K562 (cell line): Measurements from ENCODE around the gene FAM174C. TPM values are rescaled to one million over a fixed set of nuclear protein-coding genes. Genes with fewer than 3 reads are reported as not detected.

Experiments
- AFF1 ChIP-seq, 2 experiments: fragments of 450-650 bp; IDR thresholded peaks; 2 replicates each; pipeline ENCODE4 v1.6.1; 2018; ENCODE audit warnings: mild to moderate bottlenecking in 2 of 2, low read depth in 1 of 2; ENCODE audit not compliant: partially characterized antibody in 2 of 2
- ATF4 ChIP-seq: fragments of 450-650 bp; formaldehyde crosslinking; IDR thresholded peaks from 2 replicates; pipeline ENCODE4 v1.4.0; 2022; ENCODE audit warnings: mild to moderate bottlenecking, moderate library complexity
- CREM ChIP-seq: IDR thresholded peaks from 2 replicates; pipeline ENCODE4 v1.6.1; 2014; ENCODE audit warnings: antibody characterized with exemption, low read depth
- DMBX1 ChIP-seq: fragments of 250-450 bp; sonication (Bioruptor Pico); IDR thresholded peaks from 2 replicates; pipeline ENCODE4 v1.8.0; 2022; ENCODE audit warnings: inconsistent platforms, mild to moderate bottlenecking, moderate library complexity, borderline replicate concordance
- HNRNPLL ChIP-seq: fragments of 200-400 bp; formaldehyde crosslinking; IDR thresholded peaks from 2 replicates; pipeline ENCODE4 v1.6.1; 2017; ENCODE audit warnings: low read length, low read depth, mild to moderate bottlenecking; ENCODE audit not compliant: poor library complexity, severe bottlenecking
- MAFK ChIP-seq: IDR thresholded peaks from 2 replicates; pipeline ENCODE4 v1.6.1; 2011; ENCODE audit warnings: low read length, improper control_type of control experiment
- NFRKB ChIP-seq: fragments of 450-650 bp; IDR thresholded peaks from 2 replicates; pipeline ENCODE4 v1.6.1; 2016; ENCODE audit warnings: low read depth
- POLR2G ChIP-seq: fragments of 200-400 bp; formaldehyde crosslinking; IDR thresholded peaks from 2 replicates; pipeline ENCODE4 v1.6.1; 2017; ENCODE audit warnings: low read depth, mild to moderate bottlenecking, antibody characterized with exemption, low read length, moderate library complexity
- POLR3A ChIP-seq: IDR thresholded peaks from 2 replicates; pipeline ENCODE4 v1.6.1; 2011; ENCODE audit warnings: borderline replicate concordance, mild to moderate bottlenecking, moderate library complexity; ENCODE audit not compliant: insufficient read length, insufficient read depth; ENCODE audit errors: extremely low read depth
- PTRF ChIP-seq: fragments of 450-650 bp; IDR thresholded peaks from 2 replicates; pipeline ENCODE4 v1.6.1; 2016; ENCODE audit warnings: mild to moderate bottlenecking, missing genetic modification characterization, missing compliant biosample characterization
- TFAP4 ChIP-seq: sonication (generic); formaldehyde crosslinking; IDR thresholded peaks from 2 replicates; pipeline ENCODE4 v1.8.0; 2022; ENCODE audit warnings: missing genetic modification reagents, mild to moderate bottlenecking, moderate library complexity, borderline replicate concordance
- THAP12 ChIP-seq: fragments of 250-450 bp; sonication (Bioruptor Pico); IDR thresholded peaks from 2 replicates; pipeline ENCODE4 v1.9.0; 2021; ENCODE audit warnings: mild to moderate bottlenecking, inconsistent platforms
- ZNF212 ChIP-seq: fragments of 450-650 bp; formaldehyde crosslinking; IDR thresholded peaks from 2 replicates; pipeline ENCODE4 v1.4.0; 2020; ENCODE audit warnings: mild to moderate bottlenecking
- ZNF740 ChIP-seq, 3 experiments: fragments of 200-800 bp in 1 of 3; sonication (Bioruptor generic) in 1 of 3; sonication (generic) in 1 of 3; formaldehyde crosslinking in 1 of 3; IDR thresholded peaks; 2 replicates each; pipeline versions ENCODE4 v1.6.1 to v1.8.0; 2016 to 2022; ENCODE audit warnings: mild to moderate bottlenecking in 2 of 3, missing compliant biosample characterization in 2 of 3, missing genetic modification characterization in 2 of 3, missing genetic modification reagents in 1 of 3
- ZNF764 ChIP-seq: fragments of 250-450 bp; sonication (Bioruptor Pico); IDR thresholded peaks from 2 replicates; pipeline ENCODE4 v1.4.0; 2020; ENCODE audit warnings: low read depth, mild to moderate bottlenecking, moderate library complexity
- ZSCAN29 ChIP-seq: fragments of 450-650 bp; IDR thresholded peaks from 2 replicates; pipeline ENCODE4 v1.6.1; 2017
- polyA plus RNA-seq, 8 experiments: library from polyadenylated mRNA; depleted of rRNA in 4 of 8; stranded (reverse) in 5 of 8; unstranded in 3 of 8; fragments of >200 nt; fragmentation: Nextera tagmentation in 2 of 8; fragmentation: Illumina TruSeq in 1 of 8; extraction: Ambion mirVana in 2 of 8; extraction: Trizol in 1 of 8; gene quantifications; 2 replicates each; pipeline versions ENCODE4 v1.2.1 to v1.2.3, GENCODE V29; 2011 to 2014; ENCODE audit warnings: inconsistent platforms in 1 of 8, missing spikeins in 1 of 8
- total RNA-seq, 7 experiments: library from RNA; depleted of rRNA in 6 of 7; stranded (reverse); fragments of >200 nt in 6 of 7; fragmentation: Illumina TruSeq in 2 of 7; extraction: Trizol in 2 of 7; gene quantifications; 2 replicates each; pipeline versions ENCODE4 v1.2.1 to v1.2.3, GENCODE V29; 2011 to 2021; ENCODE audit warnings: low replicate concordance in 1 of 7

Gene FAM174C
- total and polyA plus RNA-seq, 9 of the 15 experiments (the other 6 are each of a cell fraction or from before 2014, with no cell fraction given) = 0.66 to 89.6 (median 20.3) TPM

- TF ChIP-seq POLR3A (no peak), AFF1 (IDR thresholded peaks at IDR 0.05; ENCODE audit: low read depth in 1 of 2, partially characterized antibody in 2 of 2) (peak in 1 of 2 experiments; percentile 29), ZNF740 (CRISPR knock-in tag; IDR thresholded peaks at IDR 0.05) (peak; percentile 13; the same call in 1 of the 2 replicates), ZNF740 (tag; IDR thresholded peaks at IDR 0.05) (no peak), CREM (peak; percentile 69), TFAP4 (CRISPR knock-in tag) (0 out of 2 replicates have a peak, but pooled peaks have one; percentile 42), MAFK (no peak), ZSCAN29 (no peak), ZNF764 (CRISPR knock-in tag) (no peak), PTRF (tag) (no peak), NFRKB (peak; percentile 36; the same call in 1 of the 2 replicates), POLR2G (peak; percentile 74), ATF4 (no peak), DMBX1 (CRISPR knock-in tag) (peak; percentile 19; the same call in 1 of the 2 replicates), ZNF212 (CRISPR knock-in tag) (no peak), THAP12 (CRISPR knock-in tag) (0 out of 2 replicates have a peak, but pooled peaks have one; percentile 36), HNRNPLL (no peak)
Measured at GRCh38 chr19:1251330-1252220, 23.8 kb upstream of the FAM174C start (continued).
